MM.1S (cell line): Measurements from ENCODE around the gene CTNNA2.

ENCODE experiments used
- DNase-seq: peaks from one replicate; pipeline ENCODE4 v3.0.0-alpha.2; 2015
- H2AFZ ChIP-seq: fragments of 300-600 bp; sonication (generic); 2 replicates; pipeline ENCODE4 v1.6.0; 2016; ENCODE audit warnings: antibody characterized with exemption, low read length
- H3F3A ChIP-seq: fragments of 300-600 bp; sonication (generic); 2 replicates; pipeline ENCODE4 v1.6.1; 2016; ENCODE audit warnings: mild to moderate bottlenecking, antibody characterized with exemption, low read length, moderate library complexity, mixed read lengths; ENCODE audit not compliant: insufficient read depth
- H3K27ac ChIP-seq: fragments of 300-600 bp; sonication (generic); 2 replicates; pipeline ENCODE4 v1.5.1; 2016; ENCODE audit warnings: mild to moderate bottlenecking, low read length
- H3K27me3 ChIP-seq: fragments of 300-600 bp; sonication (generic); replicated peaks from 2 replicates; pipeline ENCODE4 v1.6.0; 2016; ENCODE audit warnings: low read length; ENCODE audit not compliant: insufficient read depth
- H3K36me3 ChIP-seq: fragments of 300-600 bp; sonication (generic); replicated peaks from 2 replicates; pipeline ENCODE4 v1.6.1; 2016; ENCODE audit warnings: mild to moderate bottlenecking, low read length, mixed read lengths; ENCODE audit not compliant: insufficient read depth
- H3K4me1 ChIP-seq: fragments of 300-600 bp; sonication (generic); 2 replicates; pipeline ENCODE4 v1.6.1; 2016; ENCODE audit warnings: low read length, mixed read lengths
- H3K4me2 ChIP-seq: fragments of 300-600 bp; sonication (generic); 2 replicates; pipeline ENCODE4 v1.6.0; 2016; ENCODE audit warnings: low read depth, low read length
- H3K4me3 ChIP-seq: fragments of 300-600 bp; sonication (generic); 2 replicates; pipeline ENCODE4 v1.5.1; 2016; ENCODE audit warnings: low read length, mixed read lengths
- H3K79me2 ChIP-seq: fragments of 300-600 bp; sonication (generic); 2 replicates; pipeline ENCODE4 v1.6.1; 2016; ENCODE audit warnings: mixed run types, low read length, mixed read lengths
- H3K9ac ChIP-seq: fragments of 300-600 bp; sonication (generic); 2 replicates; pipeline ENCODE4 v1.6.1; 2016; ENCODE audit warnings: low read length, mixed read lengths
- H3K9me2 ChIP-seq: fragments of 300-600 bp; sonication (generic); replicated peaks from 2 replicates; pipeline ENCODE4 v1.6.1; 2016; ENCODE audit warnings: mild to moderate bottlenecking, low read length, mixed read lengths; ENCODE audit not compliant: insufficient read depth
- H3K9me3 ChIP-seq: fragments of 300-600 bp; sonication (generic); replicated peaks from 2 replicates; pipeline ENCODE4 v1.6.1; 2016; ENCODE audit warnings: mild to moderate bottlenecking, low read length, mixed read lengths; ENCODE audit not compliant: insufficient read depth
- H4K20me1 ChIP-seq: fragments of 300-600 bp; sonication (generic); 2 replicates; pipeline ENCODE4 v1.6.1; 2016; ENCODE audit warnings: mild to moderate bottlenecking, low read length, moderate library complexity, mixed read lengths; ENCODE audit not compliant: insufficient read depth
- CTCF ChIP-seq: fragments of 300-600 bp; sonication (generic); IDR thresholded peaks from 2 replicates; pipeline ENCODE4 v1.5.1; 2016; ENCODE audit warnings: antibody characterized with exemption, low read length, mixed read lengths
- EZH2 ChIP-seq: fragments of 300-600 bp; sonication (generic); optimal IDR thresholded peaks from 2 replicates; pipeline ENCODE3; 2017; ENCODE audit warnings: low read depth, mild to moderate bottlenecking, antibody characterized with exemption, low read length, mixed read lengths
- EZH2phosphoT487 ChIP-seq: fragments of 300-600 bp; sonication (generic); IDR thresholded peaks from 2 replicates; pipeline ENCODE4 v1.6.1; 2018; ENCODE audit warnings: antibody characterized with exemption, low read length

CTNNA2 gene

GRCh38 chr2:79578952-79579351 lies 66.1 kb downstream of the CTNNA2 start:
- H3K9ac ChIP-seq: no peak overlapping the region
- H3K4me2 ChIP-seq: no peak overlapping the region
- H2AFZ ChIP-seq: no peak overlapping the region
- H3K27me3 ChIP-seq: no peaks in the 10 kb centered on the region
- H3K4me1 ChIP-seq: no peaks in the 10 kb centered on the region
- TF ChIP-seq EZH2phosphoT487 (no peak), CTCF (no peak), EZH2 (no peak)
- H3K9me2 ChIP-seq: no peaks in the 10 kb centered on the region
- H3K4me3 ChIP-seq: no peak overlapping the region
- DNase-seq: no peak
- no peak overlapping the region for H3K27ac ChIP-seq
- H3K9me3 ChIP-seq: no peaks in the 10 kb centered on the region
- no peaks in the 10 kb centered on the region for H3K79me2 ChIP-seq
- H3K36me3 ChIP-seq: no peaks in the 10 kb centered on the region
- no peaks in the 10 kb centered on the region for H3F3A ChIP-seq
- H4K20me1 ChIP-seq: no peaks in the 10 kb centered on the region

GRCh38 chr2:79580175-79580574 lies 67.3 kb downstream of the CTNNA2 start:
- no peak overlapping the region for H3K4me3 ChIP-seq
- no peaks in the 10 kb centered on the region for H3K79me2 ChIP-seq
- H3K4me2 ChIP-seq: no peak overlapping the region
- H3K4me1 ChIP-seq: no peaks in the 10 kb centered on the region
- H3F3A ChIP-seq: no peaks in the 10 kb centered on the region
- no peaks in the 10 kb centered on the region for H3K9me3 ChIP-seq
- no peaks in the 10 kb centered on the region for H3K27me3 ChIP-seq
- no peak for TF ChIP-seq CTCF
- TF ChIP-seq EZH2: no peak
- TF ChIP-seq EZH2phosphoT487: no peak
- no peaks in the 10 kb centered on the region for H3K9me2 ChIP-seq
- H3K9ac ChIP-seq: no peak overlapping the region
- no peaks in the 10 kb centered on the region for H3K36me3 ChIP-seq
- H3K27ac ChIP-seq: no peak overlapping the region
- H4K20me1 ChIP-seq: no peaks in the 10 kb centered on the region
- H2AFZ ChIP-seq: no peak overlapping the region
- no peak for DNase-seq

- H3K27ac ChIP-seq: no peak overlapping the region
- H3K4me2 ChIP-seq: no peak overlapping the region
- H3K9ac ChIP-seq: no peak overlapping the region
- no peak overlapping the region for H2AFZ ChIP-seq
- no peaks in the 10 kb centered on the region for H3K9me2 ChIP-seq
- DNase-seq: no peak
- no peaks in the 10 kb centered on the region for H3K9me3 ChIP-seq
- H4K20me1 ChIP-seq: no peaks in the 10 kb centered on the region
- H3K36me3 ChIP-seq: no peaks in the 10 kb centered on the region
- TF ChIP-seq EZH2phosphoT487: no peak
- no peak for TF ChIP-seq EZH2
- no peak for TF ChIP-seq CTCF
- H3F3A ChIP-seq: no peaks in the 10 kb centered on the region
- no peaks in the 10 kb centered on the region for H3K79me2 ChIP-seq
- no peaks in the 10 kb centered on the region for H3K27me3 ChIP-seq
- H3K4me3 ChIP-seq: no peak overlapping the region
- no peaks in the 10 kb centered on the region for H3K4me1 ChIP-seq
Observed at GRCh38 chr2:79585701-79586433, 73.0 kb downstream of the CTNNA2 start.
